Measurements from ENCODE around the gene TGM6.

GRCh38 chr20:2380601-2381000 is at the start of gene TGM6:
- TF ChIP-seq POLR2AphosphoS5 (IDR thresholded peaks at IDR 0.05) (no peak), CTCF (IDR thresholded peaks at IDR 0.05) (no peak), EP300 (IDR thresholded peaks at IDR 0.05) (no peak), POLR2A (IDR thresholded peaks at IDR 0.05) (no peak)

Measured in stomach (tissue), 4 donors.